HepG2 (cell line): ENCODE data around the gene HINT1. TPM values are rescaled to one million over a fixed set of nuclear protein-coding genes. Genes with fewer than 3 reads are reported as not detected.

Source experiments
- CREB1 ChIP-seq, 2 experiments: fragments of 450-650 bp in 1 of 2; IDR thresholded peaks; 2 replicates each; pipeline ENCODE4 v1.6.1; 2016 to 2017; ENCODE audit warnings: control low read depth in 1 of 2, mild to moderate bottlenecking in 1 of 2, missing compliant biosample characterization in 1 of 2, missing genetic modification characterization in 1 of 2
- DMAP1 ChIP-seq: IDR thresholded peaks from 2 replicates; pipeline ENCODE4 v1.6.1; 2016
- DR1 ChIP-seq: sonication (generic); formaldehyde crosslinking; IDR thresholded peaks from 2 replicates; pipeline ENCODE4 v1.8.0; 2021; ENCODE audit warnings: mild to moderate bottlenecking, missing genetic modification reagents, inconsistent platforms
- EHMT2 ChIP-seq: fragments of 200-600 bp; sonication (generic); IDR thresholded peaks from 2 replicates; pipeline ENCODE4 v1.7.0; 2017; ENCODE audit warnings: antibody characterized with exemption, low read depth, low read length, borderline replicate concordance
- JARID2 ChIP-seq: sonication (generic); formaldehyde crosslinking; IDR thresholded peaks from 2 replicates; pipeline ENCODE4 v1.8.1; 2023; ENCODE audit warnings: missing genetic modification reagents, inconsistent platforms; ENCODE audit not compliant: insufficient replicate concordance
- KLF9 ChIP-seq: IDR thresholded peaks from 2 replicates; pipeline ENCODE4 v1.6.1; 2016; ENCODE audit warnings: low read depth
- MATR3 ChIP-seq: sonication (generic); formaldehyde crosslinking; IDR thresholded peaks from 2 replicates; pipeline ENCODE4 v1.4.0; 2020; ENCODE audit warnings: missing genetic modification reagents
- MXD4 ChIP-seq: IDR thresholded peaks from 2 replicates; pipeline ENCODE4 v1.6.1; 2016; ENCODE audit warnings: mild to moderate bottlenecking, missing biosample characterization, missing genetic modification reagents
- ZC3H4 ChIP-seq: sonication (generic); formaldehyde crosslinking; IDR thresholded peaks from 2 replicates; pipeline ENCODE4 v1.4.0; 2020; ENCODE audit warnings: missing genetic modification reagents, borderline replicate concordance
- ZNF207 ChIP-seq: fragments of 450-650 bp; IDR thresholded peaks from 2 replicates; pipeline ENCODE4 v1.6.1; 2016; ENCODE audit warnings: antibody characterized with exemption, borderline replicate concordance
- ZNF232 ChIP-seq: sonication (generic); formaldehyde crosslinking; IDR thresholded peaks from 2 replicates; pipeline ENCODE4 v1.4.0; 2020; ENCODE audit warnings: missing genetic modification reagents, borderline replicate concordance
- ZNF451 ChIP-seq: sonication (generic); formaldehyde crosslinking; IDR thresholded peaks from 2 replicates; pipeline ENCODE4 v1.5.0; 2020; ENCODE audit warnings: mild to moderate bottlenecking, missing genetic modification reagents
- ZNF547 ChIP-seq: sonication (generic); formaldehyde crosslinking; IDR thresholded peaks from 2 replicates; pipeline ENCODE4 v1.5.1; 2020; ENCODE audit warnings: mild to moderate bottlenecking, missing genetic modification reagents
- ZNF678 ChIP-seq: sonication (generic); formaldehyde crosslinking; IDR thresholded peaks from 2 replicates; pipeline ENCODE4 v1.4.0; 2020; ENCODE audit warnings: mild to moderate bottlenecking, missing genetic modification reagents
- ZNF775 ChIP-seq: sonication (generic); formaldehyde crosslinking; IDR thresholded peaks from 2 replicates; pipeline ENCODE4 v1.4.0; 2020; ENCODE audit warnings: missing genetic modification reagents, mild to moderate bottlenecking, moderate library complexity, borderline replicate concordance
- ZNF788 ChIP-seq: sonication (generic); formaldehyde crosslinking; IDR thresholded peaks from 2 replicates; pipeline ENCODE4 v1.5.0; 2020; ENCODE audit warnings: mild to moderate bottlenecking, missing genetic modification reagents, borderline replicate concordance
- polyA plus RNA-seq, 8 experiments: library from polyadenylated mRNA; depleted of rRNA in 3 of 8; stranded (reverse) in 7 of 8; unstranded in 1 of 8; fragments of >200 nt; fragmentation: Illumina TruSeq in 4 of 8; extraction: Trizol in 4 of 8; gene quantifications; 2 replicates each; pipeline versions ENCODE4 v1.2.1 to v1.2.3, GENCODE V29; 2011 to 2016; ENCODE audit warnings: low read depth in 4 of 8, missing spikeins in 1 of 8, mixed read lengths in 1 of 8; ENCODE audit not compliant: insufficient read depth in 1 of 8
- total RNA-seq, 5 experiments: library from RNA; depleted of rRNA; stranded (reverse); fragments of >200 nt; fragmentation: Illumina TruSeq; extraction: Trizol; gene quantifications; 2 replicates each; pipeline ENCODE4 v1.2.3, GENCODE V29; 2016; ENCODE audit warnings: low read depth in 1 of 5
- TF ChIP-seq, protein P1 (sequence below): sonication (generic); formaldehyde crosslinking; IDR thresholded peaks from 2 replicates; pipeline ENCODE4 v1.5.0; 2020; ENCODE audit warnings: mild to moderate bottlenecking, missing genetic modification reagents
- TF ChIP-seq, protein P2 (sequence below): sonication (generic); formaldehyde crosslinking; IDR thresholded peaks from 2 replicates; pipeline ENCODE4 v1.5.1; 2020; ENCODE audit warnings: missing genetic modification reagents, mild to moderate bottlenecking, borderline replicate concordance
- TF ChIP-seq, protein P3 (sequence below): sonication (generic); formaldehyde crosslinking; IDR thresholded peaks from 2 replicates; pipeline ENCODE4 v1.4.0; 2020; ENCODE audit warnings: missing genetic modification reagents
- TF ChIP-seq, protein P4 (sequence below): sonication (generic); formaldehyde crosslinking; IDR thresholded peaks from 2 replicates; pipeline ENCODE4 v1.8.0; 2023; ENCODE audit warnings: mild to moderate bottlenecking, missing genetic modification reagents

HINT1 gene
- total and polyA plus RNA-seq, 2 of the 13 experiments (the other 11 are each of a cell fraction or from before 2014, with no cell fraction given): 428 to 997 TPM

DNA sequence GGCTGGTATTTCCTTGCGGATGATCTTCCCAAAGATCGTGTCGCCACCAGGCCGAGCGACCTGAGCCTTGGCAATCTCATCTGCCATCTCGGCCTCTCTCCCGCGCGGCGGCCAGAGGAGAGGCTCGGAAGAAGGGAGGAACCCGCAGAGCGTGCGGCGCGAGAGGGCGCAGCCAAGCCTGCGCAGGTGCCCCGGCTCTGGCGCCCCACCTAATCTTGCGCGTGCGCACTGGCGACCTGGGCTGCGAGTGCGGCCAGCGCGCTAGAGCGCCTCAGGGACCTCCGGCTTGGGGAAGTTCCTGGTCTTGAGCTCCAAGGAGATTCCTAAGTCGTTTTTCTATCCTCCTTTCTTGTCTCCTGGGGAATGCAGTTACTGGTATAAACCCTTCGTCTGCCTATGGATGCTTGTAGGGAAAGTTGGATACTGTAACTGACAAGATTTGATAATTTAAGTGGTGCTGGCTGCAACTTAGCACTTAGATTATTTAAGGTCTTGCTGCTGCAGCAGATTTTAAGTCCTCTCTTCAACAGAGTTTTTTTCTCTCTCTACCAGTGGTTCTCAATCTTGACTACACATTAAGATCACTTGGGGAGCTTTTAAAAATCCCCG lies at the start of gene HINT1 (continued):
- TF ChIP-seq, protein P1, sequence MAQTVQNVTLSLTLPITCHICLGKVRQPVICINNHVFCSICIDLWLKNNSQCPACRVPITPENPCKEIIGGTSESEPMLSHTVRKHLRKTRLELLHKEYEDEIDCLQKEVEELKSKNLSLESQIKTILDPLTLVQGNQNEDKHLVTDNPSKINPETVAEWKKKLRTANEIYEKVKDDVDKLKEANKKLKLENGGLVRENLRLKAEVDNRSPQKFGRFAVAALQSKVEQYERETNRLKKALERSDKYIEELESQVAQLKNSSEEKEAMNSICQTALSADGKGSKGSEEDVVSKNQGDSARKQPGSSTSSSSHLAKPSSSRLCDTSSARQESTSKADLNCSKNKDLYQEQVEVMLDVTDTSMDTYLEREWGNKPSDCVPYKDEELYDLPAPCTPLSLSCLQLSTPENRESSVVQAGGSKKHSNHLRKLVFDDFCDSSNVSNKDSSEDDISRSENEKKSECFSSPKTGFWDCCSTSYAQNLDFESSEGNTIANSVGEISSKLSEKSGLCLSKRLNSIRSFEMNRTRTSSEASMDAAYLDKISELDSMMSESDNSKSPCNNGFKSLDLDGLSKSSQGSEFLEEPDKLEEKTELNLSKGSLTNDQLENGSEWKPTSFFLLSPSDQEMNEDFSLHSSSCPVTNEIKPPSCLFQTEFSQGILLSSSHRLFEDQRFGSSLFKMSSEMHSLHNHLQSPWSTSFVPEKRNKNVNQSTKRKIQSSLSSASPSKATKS (CRISPR knock-in tag): no peak; the same call in 1 of the 2 replicates
- TF ChIP-seq, protein P2, sequence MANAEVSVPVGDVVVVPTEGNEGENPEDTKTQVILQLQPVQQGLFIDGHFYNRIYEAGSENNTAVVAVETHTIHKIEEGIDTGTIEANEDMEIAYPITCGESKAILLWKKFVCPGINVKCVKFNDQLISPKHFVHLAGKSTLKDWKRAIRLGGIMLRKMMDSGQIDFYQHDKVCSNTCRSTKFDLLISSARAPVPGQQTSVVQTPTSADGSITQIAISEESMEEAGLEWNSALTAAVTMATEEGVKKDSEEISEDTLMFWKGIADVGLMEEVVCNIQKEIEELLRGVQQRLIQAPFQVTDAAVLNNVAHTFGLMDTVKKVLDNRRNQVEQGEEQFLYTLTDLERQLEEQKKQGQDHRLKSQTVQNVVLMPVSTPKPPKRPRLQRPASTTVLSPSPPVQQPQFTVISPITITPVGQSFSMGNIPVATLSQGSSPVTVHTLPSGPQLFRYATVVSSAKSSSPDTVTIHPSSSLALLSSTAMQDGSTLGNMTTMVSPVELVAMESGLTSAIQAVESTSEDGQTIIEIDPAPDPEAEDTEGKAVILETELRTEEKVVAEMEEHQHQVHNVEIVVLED (CRISPR knock-in tag): peak; percentile 66; the same call in 1 of the 2 replicates
- TF ChIP-seq CREB1 (IDR thresholded peaks at IDR 0.05) (no peak), CREB1 (CRISPR knock-in tag; IDR thresholded peaks at IDR 0.05) (no peak), ZNF207 (no peak), DR1 (peak; percentile 49; the same call in 1 of the 2 replicates), EHMT2 (no peak), ZNF775 (CRISPR knock-in tag) (no peak), MXD4 (CRISPR knock-in tag) (no peak), DMAP1 (CRISPR knock-in tag) (no peak), ZC3H4 (CRISPR knock-in tag) (no peak), ZNF547 (CRISPR knock-in tag) (no peak), ZNF232 (CRISPR knock-in tag) (no peak), ZNF678 (CRISPR knock-in tag) (peak; percentile 72; the same call in 1 of the 2 replicates), JARID2 (CRISPR knock-in tag) (no peak), ZNF788 (no peak), KLF9 (CRISPR knock-in tag) (no peak), ZNF451 (CRISPR knock-in tag) (no peak), MATR3 (CRISPR knock-in tag) (no peak)
- TF ChIP-seq, protein P3, sequence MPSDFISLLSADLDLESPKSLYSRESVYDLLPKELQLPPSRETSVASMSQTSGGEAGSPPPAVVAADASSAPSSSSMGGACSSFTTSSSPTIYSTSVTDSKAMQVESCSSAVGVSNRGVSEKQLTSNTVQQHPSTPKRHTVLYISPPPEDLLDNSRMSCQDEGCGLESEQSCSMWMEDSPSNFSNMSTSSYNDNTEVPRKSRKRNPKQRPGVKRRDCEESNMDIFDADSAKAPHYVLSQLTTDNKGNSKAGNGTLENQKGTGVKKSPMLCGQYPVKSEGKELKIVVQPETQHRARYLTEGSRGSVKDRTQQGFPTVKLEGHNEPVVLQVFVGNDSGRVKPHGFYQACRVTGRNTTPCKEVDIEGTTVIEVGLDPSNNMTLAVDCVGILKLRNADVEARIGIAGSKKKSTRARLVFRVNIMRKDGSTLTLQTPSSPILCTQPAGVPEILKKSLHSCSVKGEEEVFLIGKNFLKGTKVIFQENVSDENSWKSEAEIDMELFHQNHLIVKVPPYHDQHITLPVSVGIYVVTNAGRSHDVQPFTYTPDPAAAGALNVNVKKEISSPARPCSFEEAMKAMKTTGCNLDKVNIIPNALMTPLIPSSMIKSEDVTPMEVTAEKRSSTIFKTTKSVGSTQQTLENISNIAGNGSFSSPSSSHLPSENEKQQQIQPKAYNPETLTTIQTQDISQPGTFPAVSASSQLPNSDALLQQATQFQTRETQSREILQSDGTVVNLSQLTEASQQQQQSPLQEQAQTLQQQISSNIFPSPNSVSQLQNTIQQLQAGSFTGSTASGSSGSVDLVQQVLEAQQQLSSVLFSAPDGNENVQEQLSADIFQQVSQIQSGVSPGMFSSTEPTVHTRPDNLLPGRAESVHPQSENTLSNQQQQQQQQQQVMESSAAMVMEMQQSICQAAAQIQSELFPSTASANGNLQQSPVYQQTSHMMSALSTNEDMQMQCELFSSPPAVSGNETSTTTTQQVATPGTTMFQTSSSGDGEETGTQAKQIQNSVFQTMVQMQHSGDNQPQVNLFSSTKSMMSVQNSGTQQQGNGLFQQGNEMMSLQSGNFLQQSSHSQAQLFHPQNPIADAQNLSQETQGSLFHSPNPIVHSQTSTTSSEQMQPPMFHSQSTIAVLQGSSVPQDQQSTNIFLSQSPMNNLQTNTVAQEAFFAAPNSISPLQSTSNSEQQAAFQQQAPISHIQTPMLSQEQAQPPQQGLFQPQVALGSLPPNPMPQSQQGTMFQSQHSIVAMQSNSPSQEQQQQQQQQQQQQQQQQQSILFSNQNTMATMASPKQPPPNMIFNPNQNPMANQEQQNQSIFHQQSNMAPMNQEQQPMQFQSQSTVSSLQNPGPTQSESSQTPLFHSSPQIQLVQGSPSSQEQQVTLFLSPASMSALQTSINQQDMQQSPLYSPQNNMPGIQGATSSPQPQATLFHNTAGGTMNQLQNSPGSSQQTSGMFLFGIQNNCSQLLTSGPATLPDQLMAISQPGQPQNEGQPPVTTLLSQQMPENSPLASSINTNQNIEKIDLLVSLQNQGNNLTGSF (CRISPR knock-in tag): no peak
- TF ChIP-seq, protein P4, sequence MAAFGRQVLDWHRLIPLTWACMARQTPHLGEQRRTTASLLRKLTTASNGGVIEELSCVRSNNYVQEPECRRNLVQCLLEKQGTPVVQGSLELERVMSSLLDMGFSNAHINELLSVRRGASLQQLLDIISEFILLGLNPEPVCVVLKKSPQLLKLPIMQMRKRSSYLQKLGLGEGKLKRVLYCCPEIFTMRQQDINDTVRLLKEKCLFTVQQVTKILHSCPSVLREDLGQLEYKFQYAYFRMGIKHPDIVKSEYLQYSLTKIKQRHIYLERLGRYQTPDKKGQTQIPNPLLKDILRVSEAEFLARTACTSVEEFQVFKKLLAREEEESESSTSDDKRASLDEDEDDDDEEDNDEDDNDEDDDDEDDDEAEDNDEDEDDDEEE (CRISPR knock-in tag): no peak
